ENCODE results near the gene ATP10D.
"Not testable (repeated sequence)": the region's sequence is repeated elsewhere in the genome, so short reads cannot be mapped to it uniquely, and the experiment has no call there.

ATP10D gene

DNA sequence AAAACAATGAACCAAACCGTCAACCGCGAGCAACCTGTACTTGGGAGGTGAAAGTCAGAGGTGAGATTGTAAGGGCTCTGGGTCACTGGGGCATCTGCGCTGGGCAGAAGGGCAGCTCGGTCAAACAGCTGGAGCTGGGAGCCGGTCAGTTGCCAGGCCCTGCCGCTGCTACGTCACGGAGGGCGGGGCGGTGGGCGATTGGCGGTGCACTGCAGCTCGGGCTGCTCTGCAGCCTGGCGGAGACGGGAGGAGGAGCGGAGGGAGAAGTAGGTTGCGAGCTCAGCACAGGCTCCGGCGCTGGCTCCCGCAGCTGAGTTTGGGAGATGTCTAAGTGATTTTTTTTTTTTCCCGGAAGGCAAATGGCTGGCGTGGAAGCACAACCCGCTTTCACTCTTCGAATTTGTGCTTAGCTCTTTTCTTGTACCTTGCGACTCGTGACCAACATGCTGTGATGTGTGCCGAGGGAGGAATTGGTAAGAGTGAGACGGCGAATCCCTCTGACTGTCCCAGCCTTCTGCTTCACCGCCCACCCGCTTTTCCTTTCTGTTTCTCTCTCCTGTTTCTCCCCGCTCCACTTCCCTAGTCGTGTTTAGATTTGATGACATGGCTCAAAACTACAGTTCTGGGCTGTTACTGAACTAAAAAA is at the start of gene ATP10D:
ATP10D (plus strand) TSS at position 229 of the 646 bp plus-strand sequence. CDS start 27,266 bp downstream, outside the sequence.
- peak; percentile 59 for DNase-seq (ENCODE audit: low read depth, low spot score)

DNA sequence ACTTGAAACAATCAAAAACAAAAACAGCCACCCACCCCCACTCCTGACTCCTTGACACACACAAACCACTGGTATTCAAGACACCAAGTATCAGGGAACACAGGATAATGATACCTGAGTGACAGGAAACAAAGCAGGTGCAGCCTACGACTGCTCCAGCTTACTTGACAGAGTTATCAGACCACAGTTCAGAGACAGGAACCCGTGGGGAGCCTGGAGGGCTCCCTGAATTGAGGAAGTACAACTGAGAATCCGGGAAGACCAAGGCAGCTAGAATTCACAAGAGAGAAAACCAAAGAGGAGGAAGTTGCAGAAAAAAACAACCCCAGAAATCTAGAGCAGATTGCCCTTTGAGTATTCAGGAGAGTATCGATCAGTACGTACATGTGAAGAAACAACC is 42.1 kb upstream of the ATP10D start:
- DNase-seq (ENCODE audit: low read depth, low spot score), result no peak

DNA sequence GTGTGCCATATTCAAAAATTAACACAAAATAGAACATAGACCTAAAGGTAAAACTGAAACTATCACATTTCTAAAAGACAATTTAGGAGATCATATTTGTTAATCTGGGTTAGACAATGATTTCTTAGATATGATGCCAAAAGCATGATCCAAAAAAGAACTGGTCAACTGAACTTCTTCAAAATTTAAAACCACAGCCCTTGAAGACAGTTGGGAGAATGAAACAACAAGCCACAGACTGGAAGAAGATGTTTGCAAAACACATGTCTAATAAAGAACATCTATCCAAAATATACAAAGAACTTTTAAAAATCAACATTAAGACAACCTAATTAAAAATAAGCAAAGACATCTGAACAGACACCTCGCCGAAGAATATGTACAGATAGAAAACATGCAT is 41.0 kb upstream of the ATP10D start:
- no peak for DNase-seq (ENCODE audit: low read depth, low spot score)

DNA sequence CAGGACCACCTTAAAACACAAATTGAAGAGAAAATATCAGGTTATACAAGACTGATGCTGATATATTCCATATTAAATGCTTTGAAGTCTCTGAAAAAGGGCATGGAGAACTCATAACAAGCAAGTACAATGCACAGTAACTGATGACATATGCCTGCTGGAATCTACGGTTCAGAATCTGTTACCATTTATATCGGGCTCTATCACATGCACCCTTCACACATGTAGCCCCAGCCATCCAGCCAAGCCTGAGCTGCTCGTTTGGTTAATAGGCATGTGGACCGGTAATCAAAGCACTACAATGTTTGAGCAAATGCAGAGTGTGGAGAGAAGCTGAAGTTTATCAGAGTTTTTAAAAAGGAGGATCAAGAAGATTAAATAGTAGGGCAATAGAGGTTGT is 33.4 kb upstream of the ATP10D start:
- DNase-seq (ENCODE audit: low read depth, low spot score), result no peak

DNA sequence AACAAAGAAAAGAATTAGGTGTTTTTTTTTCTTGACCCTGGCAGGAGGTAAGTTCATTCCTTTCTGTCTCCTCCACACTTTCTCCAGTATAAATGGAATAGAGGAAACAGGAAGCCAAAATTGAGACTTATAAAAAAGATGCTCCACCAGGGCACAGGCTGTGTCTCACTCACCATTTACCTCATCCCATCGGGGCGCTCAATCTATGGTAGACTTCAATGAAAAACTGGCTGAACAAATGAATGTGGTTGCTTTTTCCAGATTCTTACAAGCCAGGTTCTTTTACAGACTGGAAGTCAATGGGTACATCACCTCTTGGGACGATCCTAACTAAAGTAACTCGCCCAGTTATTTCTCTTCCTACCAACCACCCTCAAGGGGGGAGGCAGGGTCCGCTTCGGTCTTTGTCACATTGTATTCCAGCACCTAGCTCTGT is 22.3 kb upstream of the ATP10D start:
- DNase-seq (ENCODE audit: low read depth, low spot score), result no peak

DNA sequence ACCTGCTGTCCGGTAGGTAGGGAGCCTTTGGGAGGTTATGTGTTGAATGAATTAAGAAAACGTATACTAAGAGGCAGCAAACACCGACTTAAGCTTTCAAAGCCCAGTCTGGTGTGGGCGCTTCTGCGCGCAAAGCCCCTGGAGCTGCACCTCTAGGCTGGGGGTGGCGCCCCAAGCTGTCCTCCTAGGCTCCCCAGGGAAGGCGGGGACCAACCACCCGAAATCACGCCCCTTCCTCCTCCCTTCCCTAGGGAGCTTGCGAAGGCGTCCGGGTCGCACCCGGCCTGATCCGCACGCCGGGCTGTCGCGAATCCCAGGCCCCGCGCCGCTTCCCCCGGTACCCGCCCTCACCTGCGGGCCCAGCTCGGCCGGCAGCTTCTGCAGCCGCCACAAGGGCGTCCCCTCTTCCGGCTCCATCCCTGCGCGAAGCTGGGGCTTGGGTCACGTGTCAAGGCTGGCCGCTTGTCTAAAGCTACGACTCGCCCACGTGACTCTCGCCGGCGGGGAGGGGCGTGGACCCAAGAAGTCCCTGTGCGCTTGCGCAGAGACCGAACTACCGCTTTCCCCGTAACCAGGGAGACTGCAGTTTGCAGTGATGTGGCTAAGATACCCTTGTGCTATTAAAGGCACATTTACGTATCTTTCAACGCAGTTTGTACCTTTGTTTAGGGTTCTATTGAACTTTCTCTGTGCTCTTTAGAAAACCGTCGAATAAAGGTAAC is 21.7 kb upstream of the ATP10D start, which contains the start of gene COMMD8:
COMMD8 (minus strand) TSS at position 468 of the 722 bp plus-strand sequence; CDS start at position 417, 51 bp downstream.
- peak; percentile 95 for DNase-seq (ENCODE audit: low read depth, low spot score)

DNA sequence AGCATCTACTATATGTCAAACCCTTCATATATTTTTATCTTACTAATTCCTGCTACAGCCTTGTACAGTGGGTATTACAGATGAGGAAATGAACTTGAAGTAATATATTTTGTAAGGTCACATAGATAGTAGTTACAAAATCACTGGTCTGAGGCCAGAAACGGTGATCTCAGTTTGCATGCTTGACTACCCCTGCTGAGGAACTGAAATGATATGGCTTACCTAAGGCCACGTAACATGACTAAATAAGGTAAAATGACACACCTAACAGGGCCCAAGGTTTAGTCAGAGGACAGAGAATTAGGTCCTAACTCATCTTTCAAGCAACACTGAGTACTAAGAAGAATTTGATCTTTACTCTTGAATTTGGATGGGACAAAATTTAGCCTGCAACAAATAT is 20.1 kb upstream of the ATP10D start:
- no peak for DNase-seq (ENCODE audit: low read depth, low spot score)

DNA sequence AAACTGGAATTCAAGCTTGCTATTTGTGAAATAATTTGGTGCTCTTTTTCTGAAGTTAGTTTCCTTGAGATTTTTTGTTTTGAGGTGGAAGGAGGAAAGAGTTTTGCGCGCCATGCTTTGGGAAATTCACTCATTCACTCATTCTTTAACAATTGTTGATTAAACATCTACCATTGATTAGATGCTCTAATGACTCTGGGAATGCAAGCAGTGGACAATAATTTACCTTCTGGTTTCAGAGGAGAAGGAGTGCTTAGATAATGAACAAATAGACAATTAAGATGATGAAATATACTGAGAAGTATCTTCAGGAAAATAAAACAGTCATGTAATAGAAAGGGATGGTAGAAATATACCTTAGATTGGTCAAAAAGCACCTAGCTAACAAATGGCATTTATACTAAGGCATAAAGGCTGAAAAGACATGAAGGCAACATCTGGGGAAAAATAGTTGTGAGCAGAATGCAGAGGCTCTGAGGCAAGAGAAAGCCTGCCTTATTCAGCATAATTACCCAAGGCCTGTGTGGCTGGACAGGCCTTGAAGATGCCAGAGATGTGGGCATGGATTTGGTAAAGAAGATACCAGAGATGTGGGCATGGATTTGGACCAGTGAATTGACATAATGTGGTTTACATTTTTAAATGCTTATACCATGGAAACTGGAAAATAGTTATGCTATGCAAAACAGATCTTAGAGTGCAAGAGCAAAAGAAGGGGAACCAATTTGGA is 18.9 kb upstream of the ATP10D start:
- no peak for DNase-seq (ENCODE audit: low read depth, low spot score)

DNA sequence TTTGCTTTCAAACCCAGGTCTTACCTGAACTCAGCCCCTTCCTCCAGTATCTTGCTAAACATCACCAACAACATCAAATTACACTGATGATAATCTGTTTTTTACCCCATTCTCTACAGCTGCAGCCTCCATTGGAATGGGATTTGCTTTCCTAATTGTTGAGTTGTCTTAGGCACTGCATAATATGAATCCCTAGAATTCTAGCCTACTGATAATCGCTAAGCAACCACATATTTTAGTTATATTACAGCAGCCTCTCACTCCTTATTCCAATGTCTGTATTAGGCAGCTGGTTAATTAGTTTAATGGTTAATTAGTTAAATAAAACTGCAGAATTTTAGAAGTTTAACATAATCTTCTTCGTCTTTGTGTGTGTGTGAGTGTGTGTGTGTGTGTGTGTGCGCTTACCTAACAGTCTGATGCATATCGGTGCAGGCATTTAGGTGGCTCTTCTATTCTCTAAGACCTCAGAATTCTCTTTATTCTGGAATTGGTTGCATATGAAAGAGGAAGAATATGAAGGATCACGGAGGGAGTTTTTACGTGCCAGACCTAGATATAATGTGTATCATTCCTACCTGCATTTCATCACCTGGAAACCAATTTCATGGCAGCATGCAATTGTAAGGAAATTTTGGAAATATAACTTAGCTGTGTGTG is 16.2 kb upstream of the ATP10D start:
- no peak for DNase-seq (ENCODE audit: low read depth, low spot score)

DNA sequence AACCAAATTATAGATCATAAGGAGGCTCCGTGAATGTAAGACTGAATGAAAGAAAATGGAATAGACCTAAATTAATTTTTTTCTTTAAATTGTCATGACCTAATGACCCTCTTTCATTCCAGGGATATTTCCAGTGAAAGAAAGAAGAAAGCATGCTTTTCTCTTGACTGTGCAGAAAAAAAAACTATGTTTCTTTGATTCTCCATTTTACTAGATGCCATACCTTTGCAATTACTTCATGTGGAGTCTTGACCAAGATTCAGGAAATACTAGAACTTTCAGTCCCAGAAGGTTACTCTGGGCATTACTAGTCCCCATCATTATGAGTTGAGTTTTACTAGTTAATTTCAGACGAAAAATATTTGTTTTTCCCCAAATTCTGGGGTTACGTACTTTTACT is 15.1 kb upstream of the ATP10D start:
- DNase-seq (ENCODE audit: low read depth, low spot score), result no peak

DNA sequence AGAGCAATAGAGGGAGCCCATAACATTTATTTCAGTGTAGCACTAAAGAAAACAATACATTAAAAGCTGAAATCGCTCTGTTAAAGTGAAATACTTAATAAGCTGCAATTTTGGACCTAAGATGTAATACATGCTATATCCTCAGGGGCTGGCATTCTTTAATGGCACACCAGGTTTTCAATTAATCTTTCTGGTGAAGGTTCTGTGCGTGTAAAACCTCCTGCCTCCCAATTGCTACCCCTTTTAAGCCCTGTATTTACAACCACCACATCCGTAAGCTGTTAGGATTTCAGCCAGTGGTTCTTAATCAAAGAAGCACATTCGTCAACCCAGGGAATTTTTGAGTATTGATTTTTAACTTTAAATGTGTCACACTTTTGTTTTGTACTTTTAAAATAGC is 14.0 kb upstream of the ATP10D start:
- no peak for DNase-seq (ENCODE audit: low read depth, low spot score)

DNA sequence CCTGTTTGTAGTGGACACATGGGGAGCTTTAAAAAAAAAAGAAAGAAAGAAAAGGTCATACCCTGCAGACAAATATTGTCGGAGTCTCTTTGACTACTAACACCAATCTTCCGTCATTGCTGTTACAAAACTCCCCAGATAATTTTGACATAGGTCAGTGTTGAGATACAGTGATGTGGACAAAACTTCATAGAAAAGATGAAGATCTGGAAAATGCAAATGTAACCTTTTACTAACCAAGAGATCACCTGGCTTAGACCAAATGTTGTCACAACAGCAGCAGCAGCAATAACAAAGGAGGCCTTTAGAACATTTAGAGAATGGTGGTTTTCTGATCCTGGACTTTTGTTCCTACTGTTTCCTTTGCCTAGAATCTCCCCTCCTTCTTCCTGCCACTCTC is 13.5 kb upstream of the ATP10D start:
- no peak for DNase-seq (ENCODE audit: low read depth, low spot score)

DNA sequence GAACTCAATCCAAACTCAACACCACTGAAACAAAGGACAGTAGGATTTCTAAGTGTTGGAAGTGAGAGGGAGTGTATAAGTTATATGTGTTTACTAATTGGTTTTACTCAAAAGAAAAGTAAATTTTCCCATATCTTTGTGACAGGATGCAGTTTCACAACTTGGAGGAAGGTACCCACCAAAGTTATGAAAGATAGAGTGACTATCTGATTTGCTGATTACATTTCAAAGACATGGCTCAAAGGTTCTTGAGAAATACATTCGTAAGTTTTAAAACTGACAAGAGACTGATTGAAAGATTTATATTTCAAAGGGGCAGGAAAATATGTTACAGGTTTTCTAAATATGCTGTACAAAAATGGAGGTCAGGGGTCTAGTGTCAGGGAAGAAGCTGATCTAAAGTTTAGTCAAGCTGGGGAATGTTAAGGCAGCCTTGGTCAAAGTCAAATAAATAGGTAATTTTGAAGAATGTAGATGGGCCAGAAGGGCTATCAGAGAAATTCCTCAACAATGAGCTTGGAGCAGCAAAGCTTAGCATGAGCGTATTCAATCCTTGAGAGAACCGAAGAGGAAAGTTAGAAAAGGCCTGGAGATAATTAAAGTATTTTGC is 11.8 kb upstream of the ATP10D start:
- no peak for DNase-seq (ENCODE audit: low read depth, low spot score)

DNA sequence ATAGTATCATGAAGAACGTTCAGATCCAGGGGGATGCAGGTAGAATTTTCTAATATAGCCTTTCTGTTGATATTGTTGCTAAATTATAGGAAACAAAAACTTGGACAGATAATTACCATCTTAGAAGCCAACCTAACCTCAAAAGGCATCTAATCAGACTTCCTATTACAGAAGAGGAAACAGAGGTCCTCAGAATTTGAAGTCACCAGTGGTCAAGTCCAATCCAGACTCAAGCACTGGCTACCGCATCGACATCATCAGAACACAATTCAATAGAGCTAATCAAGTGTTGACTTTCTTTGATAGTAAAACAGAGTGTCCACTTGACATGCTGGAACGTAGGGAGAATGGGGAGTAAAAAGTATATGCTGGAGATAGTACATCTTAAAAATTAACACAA is 10.3 kb upstream of the ATP10D start:
- no peak for DNase-seq (ENCODE audit: low read depth, low spot score)

DNA sequence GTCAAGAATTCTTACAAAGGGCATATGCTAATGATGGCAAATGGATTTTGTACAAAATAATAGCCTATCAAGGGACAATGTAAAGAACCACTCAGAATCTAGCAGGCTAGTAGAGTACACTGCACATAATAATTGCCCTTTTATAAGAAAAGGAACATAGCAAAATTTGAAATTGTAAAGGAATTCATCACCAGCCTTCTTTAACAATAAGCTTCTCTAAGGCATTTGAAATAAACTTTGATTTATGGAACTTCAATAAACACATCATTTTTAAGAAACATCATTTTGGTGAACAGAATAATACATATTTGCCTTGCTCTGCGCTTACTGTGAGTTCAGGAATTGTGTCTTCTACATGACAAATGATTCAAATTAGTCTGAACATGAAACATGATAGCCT is 9.7 kb upstream of the ATP10D start:
- DNase-seq (ENCODE audit: low read depth, low spot score), result no peak

DNA sequence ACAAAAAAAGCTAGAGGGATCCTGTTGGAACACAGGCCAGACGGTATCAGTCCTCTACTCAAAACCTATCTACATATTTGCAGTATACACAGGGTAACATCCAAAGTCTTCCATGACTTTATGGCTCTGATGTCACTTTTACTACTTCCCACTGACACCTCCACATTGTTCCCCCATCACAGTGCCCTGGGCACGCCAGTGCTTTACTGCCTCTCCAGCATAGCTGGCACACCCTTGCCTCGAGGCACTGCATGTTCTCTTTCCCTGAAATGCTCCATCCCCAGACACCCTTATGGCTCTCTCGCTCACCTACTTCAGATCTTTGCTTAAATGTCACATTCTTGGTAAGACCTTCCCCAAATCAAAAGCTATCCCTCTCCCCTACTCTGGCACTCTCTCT is 6.3 kb upstream of the ATP10D start:
- no peak for DNase-seq (ENCODE audit: low read depth, low spot score)

DNA sequence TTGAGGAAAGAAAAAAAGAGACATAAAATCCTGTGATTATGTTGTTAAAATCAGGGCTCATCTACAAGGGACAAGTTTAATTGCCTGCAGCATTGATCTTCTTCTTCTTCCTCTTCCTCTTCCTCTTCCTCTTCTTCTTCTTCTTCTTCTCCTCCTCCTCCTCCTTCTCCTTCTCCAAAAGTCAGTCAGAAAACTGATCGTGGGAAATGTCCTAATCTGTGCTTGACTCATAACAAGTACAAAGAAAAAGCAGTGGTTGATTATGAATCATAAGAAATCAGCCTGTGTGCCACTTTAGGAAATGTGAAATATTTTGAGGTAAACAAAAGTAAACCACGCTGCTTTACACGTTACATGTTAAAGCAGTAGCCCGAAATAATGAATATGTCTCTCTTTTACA is 2.7 kb upstream of the ATP10D start:
- no peak for DNase-seq (ENCODE audit: low read depth, low spot score)

DNA sequence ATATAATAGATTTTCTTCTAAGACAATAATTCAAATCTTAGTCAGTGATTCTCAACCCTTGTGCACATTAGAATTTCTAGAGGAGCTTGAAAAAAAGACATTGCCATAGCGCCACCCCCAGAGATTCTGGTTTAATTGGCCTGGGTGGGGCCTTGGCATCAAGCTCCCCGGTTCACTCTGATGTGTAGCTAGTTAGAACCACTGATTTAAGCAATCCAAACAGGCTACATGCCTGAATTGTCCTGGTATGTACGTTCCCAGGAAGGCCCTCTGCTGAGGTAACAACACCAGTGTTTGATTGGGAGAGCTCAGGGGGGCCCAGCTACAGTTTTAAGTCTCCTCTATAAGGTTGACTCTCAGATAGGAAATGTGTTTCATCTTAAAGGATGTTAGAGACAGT is 1.3 kb upstream of the ATP10D start:
- DNase-seq (ENCODE audit: low read depth, low spot score), result no peak

DNA sequence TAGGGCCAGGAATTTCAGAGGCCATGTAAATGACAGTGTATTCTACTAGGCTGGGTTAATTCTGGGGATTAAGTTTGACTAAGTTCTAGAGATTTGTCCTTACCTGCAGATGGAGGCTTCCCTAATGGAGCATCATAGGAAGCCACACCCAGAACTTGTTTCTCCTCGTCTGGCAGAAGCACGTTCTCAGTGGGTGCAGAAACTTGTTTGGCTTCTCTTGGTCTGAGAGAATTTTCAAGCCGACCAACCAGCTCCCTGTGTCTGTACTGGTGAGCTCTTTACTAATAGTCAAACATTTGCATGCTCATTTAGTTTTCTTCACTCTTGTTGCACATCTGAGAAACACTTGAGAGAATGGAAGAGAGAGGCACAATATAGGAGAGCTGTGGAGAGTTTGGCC is 907 bp upstream of the ATP10D start:
- DNase-seq (ENCODE audit: low read depth, low spot score), result no peak

DNA sequence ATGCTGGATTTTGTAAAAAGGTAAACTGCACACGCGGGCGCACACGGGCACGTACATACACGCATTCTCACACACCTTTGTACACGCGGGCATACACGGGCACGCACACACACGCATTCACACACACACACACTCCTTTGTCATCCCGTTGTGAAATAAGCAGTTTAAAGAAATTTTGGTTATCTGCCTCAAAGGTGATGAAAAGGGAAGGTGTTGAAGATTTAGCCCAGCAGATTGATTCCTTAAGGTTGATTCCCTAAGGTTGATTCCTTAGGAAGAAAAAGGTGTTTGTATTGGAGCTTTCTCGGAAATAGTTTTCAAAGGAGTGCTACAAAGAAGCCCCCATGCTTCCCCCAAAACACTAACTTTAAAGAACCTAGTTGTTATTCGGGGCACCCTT is 693 bp downstream of the ATP10D start:
- no peak for DNase-seq (ENCODE audit: low read depth, low spot score)

DNA sequence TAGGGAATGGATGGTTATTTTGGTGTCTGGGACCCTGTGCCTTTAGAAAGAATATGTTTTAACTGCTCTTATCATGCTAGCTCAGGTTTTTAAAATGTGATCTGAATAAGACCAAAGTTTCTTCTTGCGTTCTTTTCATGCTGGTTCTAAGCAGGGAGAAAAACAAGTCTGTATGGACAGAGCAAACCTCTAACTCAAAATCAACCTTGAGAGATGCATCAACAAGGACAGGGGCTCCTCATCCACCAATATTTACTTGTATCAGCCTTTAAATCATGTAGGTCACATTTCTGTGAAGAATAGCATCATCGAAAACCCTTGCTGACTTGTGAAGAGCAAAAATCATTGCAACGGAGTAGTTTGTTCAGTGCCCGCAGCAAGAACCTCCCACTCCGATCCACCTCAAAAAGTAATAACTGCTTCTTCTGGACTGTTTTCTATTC is 1.2 kb downstream of the ATP10D start:
- DNase-seq (ENCODE audit: low read depth, low spot score), result no peak

DNA sequence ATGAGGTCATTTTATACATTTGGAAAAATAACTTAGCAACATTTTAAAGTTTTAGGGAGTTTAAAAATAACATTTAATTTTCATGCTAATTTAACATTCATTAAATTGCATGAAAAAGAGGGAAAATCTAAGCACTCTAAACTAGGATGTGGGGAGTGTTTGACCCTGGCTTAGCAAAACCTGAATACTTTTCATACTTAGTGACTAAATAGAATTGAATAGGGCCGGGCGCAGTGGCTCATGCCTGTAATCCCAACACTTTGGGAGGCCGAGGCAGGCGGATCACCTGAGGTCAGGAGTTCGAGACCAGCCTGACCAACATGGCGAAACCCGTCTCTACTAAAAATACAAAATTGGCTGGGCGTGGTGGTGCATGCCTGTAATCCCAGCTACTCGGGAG is 1.7 kb downstream of the ATP10D start:
- DNase-seq (ENCODE audit: low read depth, low spot score), result not testable (repeated sequence)

Measured in iPS DF 19.7 (cell line).